GM12872 (cell line): ENCODE data around the gene PDZD2.

Experiments used
- CTCF ChIP-seq: IDR thresholded peaks from 3 replicates; pipeline ENCODE4 v1.5.1; 2011; ENCODE audit warnings: low read depth, mild to moderate bottlenecking, low read length, moderate library complexity; ENCODE audit not compliant: insufficient read depth

Gene PDZD2

GRCh38 chr5:31638748-31639418, at the start of gene PDZD2:
Gene PDZD2 (plus strand): TSS chr5:31639131.
- TF ChIP-seq CTCF: peak; percentile 54

- TF ChIP-seq CTCF: no peak
Measured at GRCh38 chr5:31593665-31594064, 45.3 kb upstream of the PDZD2 start.

GRCh38 chr5:31596354-31596753, 42.6 kb upstream of the PDZD2 start:
- TF ChIP-seq CTCF: no peak

GRCh38 chr5:31598640-31599611, 40.0 kb upstream of the PDZD2 start:
- TF ChIP-seq CTCF: no peak

GRCh38 chr5:31604240-31604639, 34.7 kb upstream of the PDZD2 start:
- no peak for TF ChIP-seq CTCF

- TF ChIP-seq CTCF: no peak
Measured at GRCh38 chr5:31604644-31605043, 34.3 kb upstream of the PDZD2 start.

GRCh38 chr5:31605920-31606319, 33.0 kb upstream of the PDZD2 start:
- no peak for TF ChIP-seq CTCF
